ENCODE measurements around the gene PIEZO2.

PIEZO2 gene

DNA sequence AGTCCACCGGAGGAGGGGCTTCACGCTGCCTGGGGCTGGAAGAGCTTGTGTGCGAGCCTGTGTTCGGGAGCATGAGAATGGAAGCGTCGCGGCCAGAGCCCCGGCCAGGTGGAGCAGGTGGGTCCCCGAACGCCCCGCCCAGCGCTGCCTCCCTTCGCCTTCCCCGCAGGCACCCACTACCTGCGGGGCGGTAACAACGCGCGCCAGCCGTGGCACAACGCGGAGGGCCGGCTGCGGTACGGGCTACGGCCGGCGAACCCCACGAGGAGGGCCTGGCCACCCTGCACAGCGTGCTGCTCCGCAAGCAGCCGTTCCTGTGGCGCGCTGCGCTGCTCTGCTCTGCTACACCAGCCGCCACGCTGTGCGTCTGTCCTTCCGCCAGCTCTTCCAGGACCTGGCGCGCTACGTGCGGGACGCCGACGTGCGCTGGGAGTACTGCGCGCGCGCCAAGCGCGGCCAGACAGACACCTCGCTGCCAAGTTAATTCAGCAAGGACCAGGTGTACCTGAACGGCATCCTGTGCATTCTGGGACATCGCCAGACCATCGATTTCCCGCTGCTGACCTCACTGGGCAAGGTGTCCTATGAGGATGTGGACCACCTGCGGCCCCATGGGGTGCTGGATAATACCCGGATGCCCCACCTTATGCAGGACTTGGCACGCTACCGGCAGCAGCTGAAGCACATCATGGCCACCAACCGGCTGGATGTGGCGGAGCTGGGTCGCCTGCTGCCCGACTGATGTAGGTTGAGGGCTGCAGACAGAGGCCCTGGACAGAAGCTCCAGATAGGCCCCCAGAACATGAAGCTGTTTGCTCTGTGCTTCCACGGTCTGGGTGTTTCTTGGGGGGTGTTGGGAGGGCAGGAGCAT lies 422.9 kb downstream of the PIEZO2 start:
- DNase-seq (ENCODE audit: low spot score in 2 of 2) = no peak
- no peak overlapping the region for H3K4me3 ChIP-seq
- in situ Hi-C loops (cut with MboI; ENCODE audit: low sequenced_read_pairs) = no loop called here

DNA sequence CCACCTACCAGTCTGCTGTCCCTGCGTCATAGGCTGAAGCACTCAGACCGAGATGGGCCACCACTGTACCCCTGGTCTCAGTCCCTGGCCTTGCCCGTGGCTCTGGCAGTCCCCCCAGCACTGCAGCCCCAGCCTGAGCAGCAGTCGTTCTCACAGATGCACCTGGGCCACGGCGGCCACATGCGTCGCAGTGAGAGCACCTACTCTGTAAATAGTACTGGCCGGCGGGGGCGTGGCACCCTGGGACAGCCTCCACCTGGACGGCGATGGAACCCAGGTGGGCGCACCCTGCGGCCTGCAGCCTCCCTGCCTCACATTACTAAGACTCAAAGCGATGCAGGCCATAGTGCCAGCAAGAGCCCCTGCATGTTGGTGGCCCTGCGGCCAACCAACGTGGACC lies 424.7 kb downstream of the PIEZO2 start:
- H3K4me1 ChIP-seq = no peaks in the 10 kb centered on the region
- in situ Hi-C loops (cut with MboI; ENCODE audit: low sequenced_read_pairs) = loop anchor here (25.0 kb wide), 1 partner anchor 137 kb away; no protein-coding TSS in a partner anchor

More for the DNA sequence above, 422.9 kb downstream of the PIEZO2 start:
- Histone ChIP-seq H3K9me3 (no peaks in the 10 kb centered on the region), H3K4me1 (no peaks in the 10 kb centered on the region), H3K27me3 (ENCODE audit: low read depth) (no peaks in the 10 kb centered on the region), H3K36me3 (replicated peaks) (no peaks in the 10 kb centered on the region)

GRCh38 chr18:10723496-10723895 lies 425.9 kb downstream of the PIEZO2 start:
- H3K4me1 ChIP-seq = no peaks in the 10 kb centered on the region
- no peaks in the 10 kb centered on the region for H3K36me3 ChIP-seq (replicated peaks)
- in situ Hi-C loops (cut with MboI; ENCODE audit: low sequenced_read_pairs) = loop anchor here (25.0 kb wide), 1 partner anchor 136 kb away; no protein-coding TSS in a partner anchor
- DNase-seq (ENCODE audit: low spot score in 2 of 2) = no peak
- H3K4me3 ChIP-seq = no peak overlapping the region
- no peaks in the 10 kb centered on the region for H3K27me3 ChIP-seq (ENCODE audit: low read depth)
- H3K9me3 ChIP-seq = no peaks in the 10 kb centered on the region

More for the DNA sequence above, 424.7 kb downstream of the PIEZO2 start:
- Histone ChIP-seq H3K4me3 (no peak overlapping the region), H3K27me3 (ENCODE audit: low read depth) (no peaks in the 10 kb centered on the region), H3K9me3 (no peaks in the 10 kb centered on the region), H3K36me3 (replicated peaks) (no peaks in the 10 kb centered on the region)
- no peak for DNase-seq (ENCODE audit: low spot score in 2 of 2)

DNA sequence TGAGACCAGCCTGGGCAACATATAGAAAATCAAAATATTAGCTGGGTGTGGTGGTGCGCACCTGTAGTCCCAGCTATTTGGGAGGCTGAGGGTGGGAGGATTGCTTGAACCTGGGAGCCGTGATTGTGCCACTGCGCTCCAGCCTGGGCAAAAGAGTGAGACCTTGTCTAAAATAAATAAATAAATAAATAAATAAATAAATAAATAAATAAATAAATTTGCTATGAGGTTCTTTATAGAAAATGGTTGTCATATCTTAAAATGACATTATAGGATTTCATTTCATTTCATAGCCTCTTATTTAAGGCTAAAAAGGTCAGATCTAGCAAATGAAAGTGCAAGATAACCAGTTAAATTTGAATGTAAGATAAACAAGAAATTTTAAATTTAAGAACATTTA lies 430.6 kb downstream of the PIEZO2 start:
- H3K27me3 ChIP-seq (ENCODE audit: low read depth) = no peaks in the 10 kb centered on the region
- H3K9me3 ChIP-seq = no peaks in the 10 kb centered on the region
- in situ Hi-C loops (cut with MboI; ENCODE audit: low sequenced_read_pairs) = loop anchor here (25.0 kb wide), 1 partner anchor 132 kb away; no protein-coding TSS in a partner anchor
- no peak overlapping the region for H3K4me3 ChIP-seq
- no peaks in the 10 kb centered on the region for H3K4me1 ChIP-seq
- DNase-seq (ENCODE audit: low spot score in 2 of 2) = no peak
- no peaks in the 10 kb centered on the region for H3K36me3 ChIP-seq (replicated peaks)

- Histone ChIP-seq H3K4me1 (no peaks in the 10 kb centered on the region), H3K27me3 (ENCODE audit: low read depth) (no peaks in the 10 kb centered on the region), H3K9me3 (no peaks in the 10 kb centered on the region), H3K36me3 (replicated peaks) (no peaks in the 10 kb centered on the region), H3K4me3 (no peak overlapping the region)
- DNase-seq (ENCODE audit: low spot score in 2 of 2) = no peak
- in situ Hi-C loops (cut with MboI; ENCODE audit: low sequenced_read_pairs) = loop anchor here (25.0 kb wide), 1 partner anchor 128 kb away; no protein-coding TSS in a partner anchor
Measured at GRCh38 chr18:10715791-10716190, 433.6 kb downstream of the PIEZO2 start.

DNA sequence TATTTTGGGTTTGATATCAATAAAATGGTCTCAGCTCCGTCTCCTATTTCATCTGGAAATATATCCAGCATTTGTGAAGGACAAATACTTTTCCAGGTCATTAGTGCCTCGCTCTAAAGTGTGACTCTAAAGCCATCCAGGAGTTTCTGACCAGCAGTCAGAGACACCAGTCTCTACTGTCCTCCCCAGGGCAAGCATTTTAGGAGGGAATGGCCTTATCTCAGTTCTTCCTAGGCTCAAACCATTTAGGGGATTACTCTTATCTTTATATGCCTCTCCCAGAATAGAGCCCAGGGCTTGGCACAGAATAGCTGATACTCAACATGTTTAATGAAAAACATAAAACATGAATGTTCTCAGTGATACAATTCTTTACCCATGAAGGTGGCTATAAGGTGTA lies 436.0 kb downstream of the PIEZO2 start:
- Histone ChIP-seq H3K4me1 (no peaks in the 10 kb centered on the region), H3K9me3 (no peaks in the 10 kb centered on the region), H3K4me3 (no peak overlapping the region), H3K27me3 (ENCODE audit: low read depth) (no peaks in the 10 kb centered on the region), H3K36me3 (replicated peaks) (no peaks in the 10 kb centered on the region)
- no peak for DNase-seq (ENCODE audit: low spot score in 2 of 2)
- in situ Hi-C loops (cut with MboI; ENCODE audit: low sequenced_read_pairs) = loop anchor here (25.0 kb wide), 1 partner anchor 126 kb away; no protein-coding TSS in a partner anchor

GRCh38 chr18:10707294-10707693 lies 442.1 kb downstream of the PIEZO2 start:
- no peaks in the 10 kb centered on the region for H3K9me3 ChIP-seq
- H3K4me1 ChIP-seq = no peaks in the 10 kb centered on the region
- H3K4me3 ChIP-seq = no peak overlapping the region
- no peaks in the 10 kb centered on the region for H3K36me3 ChIP-seq (replicated peaks)
- DNase-seq (ENCODE audit: low spot score in 2 of 2) = no peak
- in situ Hi-C loops (cut with MboI; ENCODE audit: low sequenced_read_pairs) = loop anchor here (25.0 kb wide), 1 partner anchor 120 kb away; no protein-coding TSS in a partner anchor
- no peaks in the 10 kb centered on the region for H3K27me3 ChIP-seq (ENCODE audit: low read depth)

- H3K9me3 ChIP-seq = no peaks in the 10 kb centered on the region
- no peaks in the 10 kb centered on the region for H3K27me3 ChIP-seq (ENCODE audit: low read depth)
- DNase-seq (ENCODE audit: low spot score in 2 of 2) = no peak
- H3K36me3 ChIP-seq (replicated peaks) = no peaks in the 10 kb centered on the region
- in situ Hi-C loops (cut with MboI; ENCODE audit: low sequenced_read_pairs) = loop anchor here (25.0 kb wide), 1 partner anchor 118 kb away; no protein-coding TSS in a partner anchor
- H3K4me3 ChIP-seq = no peak overlapping the region
- H3K4me1 ChIP-seq = no peaks in the 10 kb centered on the region
Measured at GRCh38 chr18:10705786-10706185, 443.6 kb downstream of the PIEZO2 start.

DNA sequence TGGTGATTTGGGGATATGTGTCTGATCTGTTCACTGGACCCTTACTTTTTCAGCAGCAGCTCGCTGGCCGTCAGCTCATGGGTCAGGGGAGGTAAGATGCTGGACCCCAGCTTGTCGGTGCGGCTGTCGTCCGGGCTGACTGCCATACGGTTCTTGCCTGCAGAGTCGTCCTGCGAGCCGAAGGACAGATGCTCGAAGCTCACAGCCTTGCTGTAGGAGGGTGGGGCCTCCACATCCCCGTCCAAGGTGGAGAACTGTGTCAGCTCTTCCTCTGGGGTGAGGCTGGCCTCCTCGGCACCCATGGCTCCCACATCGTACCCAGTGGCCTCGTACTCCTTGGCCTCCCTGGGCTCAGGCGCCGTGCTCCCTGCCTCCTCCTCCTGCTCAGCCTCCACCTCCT lies 444.1 kb downstream of the PIEZO2 start:
- no peak overlapping the region for H3K4me3 ChIP-seq
- H3K9me3 ChIP-seq = no peaks in the 10 kb centered on the region
- no peaks in the 10 kb centered on the region for H3K4me1 ChIP-seq
- no peaks in the 10 kb centered on the region for H3K27me3 ChIP-seq (ENCODE audit: low read depth)
- in situ Hi-C loops (cut with MboI; ENCODE audit: low sequenced_read_pairs) = loop anchor here (25.0 kb wide), 1 partner anchor 118 kb away; no protein-coding TSS in a partner anchor
- H3K36me3 ChIP-seq (replicated peaks) = no peaks in the 10 kb centered on the region
- DNase-seq (ENCODE audit: low spot score in 2 of 2) = no peak

GRCh38 chr18:10702206-10702605 lies 447.2 kb downstream of the PIEZO2 start:
- DNase-seq (ENCODE audit: low spot score in 2 of 2) = no peak
- no peaks in the 10 kb centered on the region for H3K9me3 ChIP-seq
- in situ Hi-C loops (cut with MboI; ENCODE audit: low sequenced_read_pairs) = loop anchor here (25.0 kb wide), 1 partner anchor 115 kb away; no protein-coding TSS in a partner anchor

DNA sequence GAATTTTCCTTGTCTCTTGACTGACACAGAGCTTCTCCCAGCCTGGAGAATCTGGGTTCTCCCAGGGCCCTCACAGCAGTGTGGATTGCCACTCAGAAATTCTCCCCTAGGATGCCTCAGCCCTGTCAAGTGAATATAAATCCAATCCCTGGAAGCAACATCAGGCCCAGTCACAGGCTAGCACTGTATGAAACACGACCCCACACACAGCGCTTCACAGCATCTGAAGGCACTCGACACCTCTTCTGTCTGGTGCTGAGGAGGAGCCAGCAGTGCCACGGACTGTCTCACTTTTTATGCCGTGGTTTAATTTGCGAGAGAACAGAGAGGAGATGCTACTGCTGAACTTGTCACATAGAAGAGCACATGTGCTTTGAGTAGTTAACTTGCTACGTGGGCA lies 459.0 kb downstream of the PIEZO2 start:
- H3K4me3 ChIP-seq = no peak overlapping the region
- no peak for DNase-seq (ENCODE audit: low spot score in 2 of 2)
- H3K27me3 ChIP-seq (ENCODE audit: low read depth) = no peaks in the 10 kb centered on the region
- H3K9me3 ChIP-seq = no peaks in the 10 kb centered on the region
- H3K36me3 ChIP-seq (replicated peaks) = no peaks in the 10 kb centered on the region
- in situ Hi-C loops (cut with MboI; ENCODE audit: low sequenced_read_pairs) = no loop called here
- H3K4me1 ChIP-seq = no peaks in the 10 kb centered on the region

More at GRCh38 chr18:10702206-10702605, 447.2 kb downstream of the PIEZO2 start:
- H3K4me1 ChIP-seq = no peaks in the 10 kb centered on the region
- H3K4me3 ChIP-seq = no peak overlapping the region
- no peaks in the 10 kb centered on the region for H3K27me3 ChIP-seq (ENCODE audit: low read depth)
- no peaks in the 10 kb centered on the region for H3K36me3 ChIP-seq (replicated peaks)

- H3K9me3 ChIP-seq = no peaks in the 10 kb centered on the region
- H3K4me3 ChIP-seq = no peak overlapping the region
- no peak for DNase-seq (ENCODE audit: low spot score in 2 of 2)
- in situ Hi-C loops (cut with MboI; ENCODE audit: low sequenced_read_pairs) = no loop called here
- no peaks in the 10 kb centered on the region for H3K27me3 ChIP-seq (ENCODE audit: low read depth)
- H3K4me1 ChIP-seq = no peaks in the 10 kb centered on the region
- H3K36me3 ChIP-seq (replicated peaks) = no peaks in the 10 kb centered on the region
Measured at GRCh38 chr18:10690035-10690329, 459.4 kb downstream of the PIEZO2 start.

- H3K9me3 ChIP-seq = no peaks in the 10 kb centered on the region
- H3K4me1 ChIP-seq = no peaks in the 10 kb centered on the region
- H3K36me3 ChIP-seq (replicated peaks) = no peaks in the 10 kb centered on the region
- DNase-seq (ENCODE audit: low spot score in 2 of 2) = no peak
- in situ Hi-C loops (cut with MboI; ENCODE audit: low sequenced_read_pairs) = no loop called here
- no peak overlapping the region for H3K4me3 ChIP-seq
- H3K27me3 ChIP-seq (ENCODE audit: low read depth) = no peaks in the 10 kb centered on the region
Measured at GRCh38 chr18:10689236-10690034, 459.9 kb downstream of the PIEZO2 start.

DNA sequence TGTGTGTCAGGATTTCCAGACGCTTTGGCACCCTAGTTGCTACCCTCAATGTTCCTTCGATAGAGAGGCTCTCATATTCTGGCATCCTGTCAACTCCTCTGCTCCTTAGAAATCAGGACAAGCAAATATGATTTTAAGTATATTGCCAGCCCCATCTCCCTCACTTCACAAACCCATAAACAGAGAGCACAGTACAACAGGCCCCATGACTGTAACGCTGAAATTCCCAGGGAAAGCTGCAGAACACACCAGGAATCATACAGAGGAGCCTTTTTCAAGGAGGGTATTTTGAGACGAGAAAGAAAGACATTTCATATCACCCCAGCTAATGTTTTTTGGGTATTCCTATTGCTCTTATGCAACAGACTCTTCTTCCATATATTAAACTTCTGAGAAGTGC lies 460.6 kb downstream of the PIEZO2 start:
- Histone ChIP-seq H3K4me1 (no peaks in the 10 kb centered on the region), H3K36me3 (replicated peaks) (no peaks in the 10 kb centered on the region), H3K27me3 (ENCODE audit: low read depth) (no peaks in the 10 kb centered on the region), H3K9me3 (no peaks in the 10 kb centered on the region), H3K4me3 (no peak overlapping the region)
- no peak for DNase-seq (ENCODE audit: low spot score in 2 of 2)
- in situ Hi-C loops (cut with MboI; ENCODE audit: low sequenced_read_pairs) = no loop called here
